ENCODE measurements around the gene PDE3B. TPM values are rescaled to one million over a fixed set of nuclear protein-coding genes. Genes with fewer than 3 reads are reported as not detected.

PDE3B gene
- total RNA-seq, 4 donors from 2014 or later = 14.0 to 30.5 (median 18.0) TPM

- no peak overlapping the region for H3K27ac ChIP-seq
- DNase-seq = no peak
- peaks cover 0 to 5% (median 0%) of the 10 kb centered on the region in 4 donors for H3K4me1 ChIP-seq
These were observed 29.4 kb upstream of the PDE3B start for GRCh38 chr11:14614091-14614622.

GRCh38 chr11:14617241-14618027 lies 26.2 kb upstream of the PDE3B start:
- H3K9me3 ChIP-seq = no peaks in the 10 kb centered on the region
- no peak for TF ChIP-seq CTCF (IDR thresholded peaks at IDR 0.05)
- no peak for TF ChIP-seq POLR2A (IDR thresholded peaks at IDR 0.05)
- H3K4me1 ChIP-seq = peaks cover 0 to 5% (median 0%) of the 10 kb centered on the region in 4 donors
- H3K27ac ChIP-seq = no peak overlapping the region
- no peaks in the 10 kb centered on the region for H3K36me3 ChIP-seq
- H3K27me3 ChIP-seq = no peaks in the 10 kb centered on the region
- DNase-seq = peak in 1 of 3 donors; percentile 47
- H3K4me3 ChIP-seq = no peak overlapping the region

More at GRCh38 chr11:14614091-14614622, 29.4 kb upstream of the PDE3B start:
- H3K27me3 ChIP-seq = no peaks in the 10 kb centered on the region
- H3K36me3 ChIP-seq = no peaks in the 10 kb centered on the region
- TF ChIP-seq CTCF (IDR thresholded peaks at IDR 0.05) (no peak), POLR2A (IDR thresholded peaks at IDR 0.05) (no peak)
- no peak overlapping the region for H3K4me3 ChIP-seq
- H3K9me3 ChIP-seq = no peaks in the 10 kb centered on the region

GRCh38 chr11:14618060-14618459 lies 25.5 kb upstream of the PDE3B start:
- peaks cover 0 to 5% (median 0%) of the 10 kb centered on the region in 4 donors for H3K4me1 ChIP-seq
- no peaks in the 10 kb centered on the region for H3K27me3 ChIP-seq
- H3K27ac ChIP-seq = no peak overlapping the region
- no peaks in the 10 kb centered on the region for H3K9me3 ChIP-seq
- H3K36me3 ChIP-seq = no peaks in the 10 kb centered on the region
- TF ChIP-seq POLR2A (IDR thresholded peaks at IDR 0.05) (no peak), CTCF (IDR thresholded peaks at IDR 0.05) (no peak)
- no peak for DNase-seq
- H3K4me3 ChIP-seq = no peak overlapping the region

GRCh38 chr11:14619603-14620531 lies 23.7 kb upstream of the PDE3B start:
- TF ChIP-seq POLR2A (IDR thresholded peaks at IDR 0.05) (no peak), CTCF (IDR thresholded peaks at IDR 0.05) (no peak)
- Histone ChIP-seq H3K36me3 (no peaks in the 10 kb centered on the region), H3K27me3 (no peaks in the 10 kb centered on the region), H3K4me3 (no peak overlapping the region), H3K27ac (no peak overlapping the region), H3K9me3 (no peaks in the 10 kb centered on the region), H3K4me1 (peaks cover 0 to 5% (median 0%) of the 10 kb centered on the region in 4 donors)
- peak in 1 of 3 donors; percentile 59 for DNase-seq

- Histone ChIP-seq H3K36me3 (no peaks in the 10 kb centered on the region), H3K4me1 (peaks cover 0 to 9% (median 3%) of the 10 kb centered on the region in 4 donors), H3K4me3 (no peak overlapping the region), H3K9me3 (no peaks in the 10 kb centered on the region), H3K27ac (no peak overlapping the region), H3K27me3 (no peaks in the 10 kb centered on the region)
- TF ChIP-seq POLR2A (IDR thresholded peaks at IDR 0.05) (no peak), CTCF (IDR thresholded peaks at IDR 0.05) (no peak)
- no peak for DNase-seq
These were observed 21.2 kb upstream of the PDE3B start for GRCh38 chr11:14622223-14622954.
